Measurements from ENCODE around the gene LMOD3. TPM values are rescaled to one million over a fixed set of nuclear protein-coding genes. Genes with fewer than 3 reads are reported as not detected.

The LMOD3 gene
- total RNA-seq, 2 donors from 2014 or later = 0.33 TPM; not detected in 1

- 1 to 2% methylated on average over 18 to 37 of the region's 37 CpGs for WGBS, 2 donors
- Histone ChIP-seq H3K4me3 (peak within 1 kb of the TSS; percentile 77 to 94), H3K27me3 (no peaks in the 10 kb centered on the region), H3K9me3 (no peaks in the 10 kb centered on the region), H3K36me3 (replicated peaks in 1 of 2; ENCODE audit: insufficient read depth in 1 of 2, low read depth in 2 of 2) (no peaks in the 10 kb centered on the region), H3K27ac (peak within 1 kb of the TSS; percentile 35 to 79 (median 68)), H3K4me1 (peaks cover 45% of the 10 kb centered on the region)
- no peak for TF ChIP-seq CTCF (IDR thresholded peaks at IDR 0.05)
- peak; percentile 18 to 64 (median 58) for TF ChIP-seq POLR2A (IDR thresholded peaks at IDR 0.05)
- DNase-seq (peak; percentile 90 to 93 (median 92)), ATAC-seq (peak; percentile 85)
- intact Hi-C loops (cut with DNase I) = no loop called here
Observed at GRCh38 chr3:69080233-69080920, 42.0 kb downstream of the LMOD3 start, which contains the start of gene UBA3. Gene UBA3 (minus strand): TSS chr3:69080365. CDS start chr3:69080353, 12 bp downstream.

- Histone ChIP-seq H3K27me3 (no peaks in the 10 kb centered on the region), H3K4me1 (peaks cover 44% of the 10 kb centered on the region), H3K9me3 (no peaks in the 10 kb centered on the region), H3K27ac (peak overlapping the region; percentile 35 to 79 (median 68)), H3K4me3 (peak overlapping the region; percentile 77 to 94), H3K36me3 (replicated peaks in 1 of 2; ENCODE audit: insufficient read depth in 1 of 2, low read depth in 2 of 2) (no peaks in the 10 kb centered on the region)
- intact Hi-C loops (cut with DNase I) = no loop called here
- 2 to 3% methylated on average over 15 to 27 of the region's 29 CpGs for WGBS, 2 donors
- ATAC-seq (peak; percentile 26), DNase-seq (no peak)
- TF ChIP-seq POLR2A (IDR thresholded peaks at IDR 0.05) (no peak), CTCF (IDR thresholded peaks at IDR 0.05) (no peak)
Observed at GRCh38 chr3:69079269-69080159, 42.9 kb downstream of the LMOD3 start.

GRCh38 chr3:69072928-69073327 lies 49.5 kb downstream of the LMOD3 start:
- ATAC-seq (no peak), DNase-seq (no peak)
- WGBS, 2 donors = 93 to 96% methylated on average over 3 of the region's 3 CpGs
- Histone ChIP-seq H3K4me3 (no peak overlapping the region), H3K9me3 (no peaks in the 10 kb centered on the region), H3K27me3 (no peaks in the 10 kb centered on the region), H3K4me1 (peaks cover under 1% of the 10 kb centered on the region), H3K36me3 (replicated peaks in 1 of 2; ENCODE audit: insufficient read depth in 1 of 2, low read depth in 2 of 2) (peaks cover 0 to 7% of the 10 kb centered on the region in 2 donors), H3K27ac (no peak overlapping the region)
- TF ChIP-seq CTCF (IDR thresholded peaks at IDR 0.05) (no peak), POLR2A (IDR thresholded peaks at IDR 0.05) (no peak)
- intact Hi-C loops (cut with DNase I) = no loop called here

GRCh38 chr3:69066121-69066520 lies 56.3 kb downstream of the LMOD3 start:
- H3K4me1 ChIP-seq = peaks cover 10% of the 10 kb centered on the region
- DNase-seq = no peak
- H3K9me3 ChIP-seq = no peaks in the 10 kb centered on the region
- no peak for ATAC-seq
- no peak overlapping the region for H3K4me3 ChIP-seq
- H3K27me3 ChIP-seq = no peaks in the 10 kb centered on the region
- H3K27ac ChIP-seq = no peak overlapping the region
- TF ChIP-seq CTCF (IDR thresholded peaks at IDR 0.05) (no peak), POLR2A (IDR thresholded peaks at IDR 0.05) (no peak)
- 71 to 75% methylated on average over 4 of the region's 4 CpGs for WGBS, 2 donors
- H3K36me3 ChIP-seq (replicated peaks in 1 of 2; ENCODE audit: insufficient read depth in 1 of 2, low read depth in 2 of 2) = peaks cover 3 to 7% of the 10 kb centered on the region in 2 donors
- intact Hi-C loops (cut with DNase I) = no loop called here
